NCI-H1436 treated with DMSO at 0.1 percent for 48 hours (cell line): ENCODE results near the gene CEP20.
"Not testable (repeated sequence)": the region's sequence is repeated elsewhere in the genome, so short reads cannot be mapped to it uniquely, and the experiment has no call there.

Source experiments
- DNase-seq: peaks from one replicate; lab custom pipeline; 2025; lab: John Stamatoyannopoulos, UW

Gene CEP20, protein sequence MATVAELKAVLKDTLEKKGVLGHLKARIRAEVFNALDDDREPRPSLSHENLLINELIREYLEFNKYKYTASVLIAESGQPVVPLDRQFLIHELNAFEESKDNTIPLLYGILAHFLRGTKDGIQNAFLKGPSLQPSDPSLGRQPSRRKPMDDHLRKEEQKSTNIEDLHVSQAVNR

DNA sequence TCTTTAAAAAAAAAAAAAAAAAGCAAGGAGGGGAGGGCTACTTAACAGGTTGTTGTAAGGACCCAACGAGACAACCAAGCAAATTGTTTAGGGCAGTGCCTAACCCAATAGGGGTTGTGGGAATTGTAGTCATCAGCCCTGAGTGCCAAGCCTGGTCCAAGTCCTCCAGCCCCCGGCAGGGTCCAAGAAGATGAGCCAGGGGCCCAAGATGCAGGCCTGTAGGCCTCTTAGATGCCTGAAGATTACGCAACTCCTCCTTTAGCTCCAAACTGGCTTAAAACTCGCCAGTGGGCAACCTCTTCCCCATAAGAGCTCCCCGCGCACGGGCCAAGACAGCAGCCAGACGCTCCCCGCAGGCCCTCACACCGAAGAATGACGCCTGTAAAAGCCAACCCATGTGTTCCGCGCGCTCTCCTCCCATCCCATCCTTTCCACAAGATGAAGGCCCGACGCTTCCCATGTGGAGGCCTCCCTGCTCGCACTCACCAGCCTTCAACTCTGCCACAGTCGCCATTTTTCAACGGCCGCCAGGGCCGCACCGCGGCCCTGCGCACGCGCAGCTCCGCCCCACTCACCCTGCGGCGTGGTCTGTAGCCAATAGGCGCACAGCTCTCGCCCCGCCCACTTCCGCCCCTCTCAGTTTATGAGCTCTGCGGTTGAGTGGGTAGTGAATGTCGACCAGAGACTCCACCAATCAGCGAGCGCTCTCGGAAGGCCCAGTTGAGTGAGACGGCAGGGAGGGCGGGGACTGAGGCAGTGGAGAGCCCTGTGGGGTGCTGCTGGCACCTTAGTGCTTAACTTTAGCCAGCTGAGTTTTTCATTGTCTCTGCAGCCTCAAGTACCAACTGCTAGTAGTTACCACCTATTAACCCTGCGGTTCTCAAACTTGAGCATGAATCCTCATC is at the start of gene CEP20:
TSS of gene CEP20 (minus strand) at position 532 of the 905 bp plus-strand sequence. CDS start at position 514, 18 bp downstream.
- peak; percentile 92 for DNase-seq

DNA sequence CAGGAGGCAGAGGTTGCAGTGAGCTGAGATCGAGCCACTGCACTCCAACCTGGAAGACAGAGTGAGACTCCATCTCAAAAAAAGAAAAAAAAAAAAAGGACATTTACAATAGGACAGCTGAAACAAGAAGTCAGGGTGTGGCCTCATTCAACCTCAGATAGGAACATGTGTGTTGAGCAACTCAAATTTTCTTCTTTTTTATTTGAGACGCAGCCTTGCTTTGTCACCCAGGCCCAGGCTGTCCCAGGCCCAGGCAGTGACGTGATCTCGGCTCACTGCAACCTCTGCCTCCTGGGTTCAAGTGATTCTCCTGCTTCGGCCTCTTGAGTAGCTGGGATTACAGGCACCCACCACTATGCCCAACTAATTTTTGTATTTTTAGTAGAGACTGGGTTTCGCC is 48.4 kb upstream of the CEP20 start:
- DNase-seq: not testable (repeated sequence)

DNA sequence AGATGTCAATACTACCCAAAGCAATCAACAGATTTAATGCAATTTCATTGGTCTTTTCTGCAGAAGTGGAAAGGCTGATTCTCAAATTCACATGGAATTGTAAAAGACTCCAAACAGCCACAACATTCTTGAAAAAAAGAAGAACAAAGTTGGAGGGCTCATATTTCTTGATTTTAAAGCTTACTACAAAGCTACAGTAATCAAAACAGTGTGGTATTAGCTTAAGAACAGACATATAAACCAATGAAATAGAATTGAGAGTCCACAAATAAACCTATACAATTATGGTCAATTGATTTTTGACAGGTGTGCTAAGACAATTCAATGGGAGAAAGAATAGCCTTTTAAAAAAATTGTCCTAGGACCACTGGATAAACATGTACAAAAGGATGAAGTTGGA is 46.6 kb upstream of the CEP20 start:
- DNase-seq: no peak

DNA sequence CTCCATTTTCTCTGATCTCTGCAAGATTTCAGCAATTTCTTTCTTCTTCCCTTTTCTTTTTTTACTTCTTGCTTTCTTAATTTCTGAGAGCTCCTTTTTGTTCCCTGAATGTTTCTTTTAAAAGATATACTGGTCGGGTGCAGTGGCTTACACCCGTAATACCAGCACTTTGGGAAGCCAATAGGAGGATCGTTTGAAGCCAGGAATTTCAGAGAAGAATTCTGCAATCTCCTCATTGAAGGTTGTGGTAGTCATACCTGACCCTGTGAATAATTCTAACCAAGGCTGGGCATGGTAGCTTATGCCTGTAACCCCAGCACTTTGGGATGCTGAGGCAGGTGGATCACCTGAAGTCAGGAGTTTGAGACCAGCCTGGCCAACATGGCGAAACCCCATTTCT is 45.4 kb upstream of the CEP20 start:
- DNase-seq: no peak

DNA sequence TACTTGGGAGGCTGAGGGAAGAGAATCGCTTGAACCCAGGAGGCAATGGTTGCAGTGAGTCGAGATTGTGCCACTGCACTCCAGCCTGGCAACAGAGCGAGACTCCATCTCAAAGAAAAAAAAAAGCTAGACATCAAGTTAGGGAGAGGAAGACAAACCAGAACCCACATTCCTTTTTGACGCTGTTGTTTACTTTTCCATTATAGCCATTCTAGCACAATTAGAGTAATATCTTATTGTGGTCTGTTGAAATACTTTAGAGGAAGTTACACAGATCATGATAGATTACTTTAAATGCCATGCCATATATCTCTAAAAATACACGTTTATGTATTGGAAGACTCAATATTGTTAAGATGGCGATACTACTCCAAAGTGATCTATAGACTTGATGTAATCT is 44.5 kb upstream of the CEP20 start:
- no peak for DNase-seq

DNA sequence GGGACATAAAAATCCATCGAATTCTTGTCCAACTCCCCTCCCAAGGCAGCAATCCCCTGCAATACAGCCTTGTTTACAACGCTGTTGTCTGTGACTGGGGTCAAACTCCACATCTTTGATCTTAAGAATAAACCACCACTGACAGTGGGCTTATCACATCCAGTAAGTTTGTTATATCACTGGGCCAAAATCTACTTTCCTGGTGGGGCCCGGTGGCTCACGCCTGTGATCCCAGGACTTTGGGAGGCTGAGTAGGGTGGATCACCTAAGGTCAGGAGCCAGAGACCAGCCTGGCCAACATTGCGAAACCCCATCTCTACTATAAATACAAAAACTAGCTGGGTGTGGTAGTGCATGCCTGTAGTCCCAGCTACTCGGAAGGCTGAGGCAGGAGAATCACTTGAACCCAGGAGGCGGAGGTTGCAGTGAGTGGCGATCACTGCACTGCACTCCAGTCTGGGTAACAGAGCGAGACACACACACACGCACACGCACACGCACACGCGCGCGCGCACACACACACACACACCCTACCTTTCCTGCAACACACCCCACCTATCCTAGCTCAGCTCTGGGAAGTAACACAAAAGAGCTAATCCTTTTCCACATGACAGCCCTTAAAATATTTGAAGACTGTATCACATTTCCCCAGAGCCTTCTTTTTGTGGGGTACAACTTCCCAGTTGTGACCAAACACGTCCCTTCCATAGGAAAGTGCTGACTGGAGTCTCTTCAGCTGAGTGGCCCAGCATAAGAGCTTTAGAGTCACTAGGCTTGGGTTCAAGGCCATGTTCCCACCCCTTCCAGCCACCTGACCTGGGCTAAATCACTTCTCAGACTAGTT is 40.1 kb upstream of the CEP20 start:
- no peak for DNase-seq

DNA sequence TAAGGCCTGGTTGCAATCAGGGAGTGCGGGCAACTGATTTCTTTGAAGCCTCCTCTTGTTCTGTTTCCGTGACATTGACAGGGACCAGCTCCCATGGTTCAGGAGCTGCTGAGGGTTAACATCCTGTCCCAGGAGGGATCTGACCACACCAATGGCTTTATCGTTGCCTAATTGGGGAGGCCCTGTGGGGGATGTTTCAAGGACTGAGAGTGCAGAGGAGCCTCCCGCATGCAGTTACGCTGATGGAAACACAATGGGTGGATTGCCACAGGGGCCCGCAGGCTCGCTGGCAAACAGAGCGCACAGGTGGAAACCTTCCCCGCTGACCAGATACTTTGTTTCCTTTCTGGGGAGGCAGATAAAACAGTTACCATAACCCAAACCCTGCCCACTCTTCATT is 37.2 kb upstream of the CEP20 start:
- DNase-seq: no peak

DNA sequence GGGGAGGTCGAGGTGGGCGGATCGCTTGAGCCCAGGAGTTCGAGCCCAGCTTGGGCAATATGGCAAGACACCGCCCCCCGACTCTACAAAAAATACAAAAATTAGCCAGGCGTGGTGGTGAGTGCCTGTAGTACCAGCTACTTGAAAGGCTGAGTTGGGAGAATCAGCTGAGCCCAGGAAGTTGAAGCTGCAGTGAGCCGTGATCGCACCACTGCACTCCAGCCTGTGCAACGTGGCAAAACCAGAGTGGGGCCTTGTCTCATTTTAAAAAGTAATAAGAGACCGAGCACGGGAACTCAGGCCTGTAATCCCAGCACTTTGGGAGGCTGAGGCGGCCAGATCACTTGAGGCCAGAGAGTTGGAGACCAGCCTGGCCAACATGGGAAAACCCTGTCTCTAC is 36.6 kb upstream of the CEP20 start:
- no peak for DNase-seq

DNA sequence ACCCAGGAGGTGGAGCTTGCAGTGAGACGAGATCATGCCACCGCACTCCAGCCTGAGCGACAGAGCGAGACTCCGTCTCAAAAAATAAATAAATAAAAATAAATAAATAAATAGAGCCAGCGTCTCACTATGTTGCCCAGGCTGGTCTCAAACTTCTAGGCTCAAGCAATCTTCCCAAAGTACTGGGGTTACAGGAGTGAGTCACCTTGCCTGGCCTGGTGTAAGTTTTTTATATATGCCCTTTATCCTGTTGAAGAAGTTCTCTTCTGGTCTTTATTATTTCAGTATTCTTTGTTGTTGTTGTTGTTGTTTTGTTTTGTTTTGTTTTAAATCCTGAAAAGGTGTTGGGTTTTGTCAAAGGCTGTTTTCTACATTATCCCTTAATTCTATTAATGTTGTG is 30.9 kb upstream of the CEP20 start:
- no peak for DNase-seq

DNA sequence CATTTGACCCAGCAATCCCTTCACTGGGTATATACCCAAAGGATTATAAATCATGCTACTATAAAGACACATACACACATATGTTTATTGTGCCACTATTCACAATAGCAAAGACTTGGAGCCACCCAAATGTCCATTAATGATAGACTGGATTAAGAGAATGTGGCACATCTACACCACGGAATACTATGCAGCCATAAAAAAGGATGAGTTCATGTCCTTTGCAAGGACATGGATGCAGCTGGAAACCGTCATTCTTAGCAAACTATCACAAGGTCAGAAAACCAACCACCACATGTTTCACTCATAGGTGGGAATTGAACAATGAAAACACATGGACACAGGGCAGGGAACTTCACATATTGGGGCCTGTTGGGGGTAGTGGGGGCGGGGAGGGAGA is 29.9 kb upstream of the CEP20 start:
- DNase-seq: not testable (repeated sequence)

DNA sequence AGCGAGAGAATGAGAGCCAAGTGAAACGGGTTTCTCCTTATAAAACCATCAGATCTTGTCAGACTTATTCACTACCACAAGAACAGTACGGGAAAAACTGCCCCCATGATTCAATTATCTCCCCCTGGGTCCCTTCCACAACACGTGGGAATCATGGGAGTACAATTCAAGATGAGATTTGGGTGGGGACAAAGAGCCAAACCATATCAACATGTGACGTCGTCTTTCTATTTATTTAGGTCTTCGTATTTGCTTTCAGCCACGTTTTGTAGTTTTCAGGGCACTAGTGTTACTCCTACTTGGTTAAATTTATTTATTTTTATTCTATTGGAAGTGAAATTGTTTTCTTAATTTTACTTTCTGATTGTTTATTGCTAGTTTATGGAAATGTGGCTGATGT is 27.9 kb upstream of the CEP20 start:
- no peak for DNase-seq

DNA sequence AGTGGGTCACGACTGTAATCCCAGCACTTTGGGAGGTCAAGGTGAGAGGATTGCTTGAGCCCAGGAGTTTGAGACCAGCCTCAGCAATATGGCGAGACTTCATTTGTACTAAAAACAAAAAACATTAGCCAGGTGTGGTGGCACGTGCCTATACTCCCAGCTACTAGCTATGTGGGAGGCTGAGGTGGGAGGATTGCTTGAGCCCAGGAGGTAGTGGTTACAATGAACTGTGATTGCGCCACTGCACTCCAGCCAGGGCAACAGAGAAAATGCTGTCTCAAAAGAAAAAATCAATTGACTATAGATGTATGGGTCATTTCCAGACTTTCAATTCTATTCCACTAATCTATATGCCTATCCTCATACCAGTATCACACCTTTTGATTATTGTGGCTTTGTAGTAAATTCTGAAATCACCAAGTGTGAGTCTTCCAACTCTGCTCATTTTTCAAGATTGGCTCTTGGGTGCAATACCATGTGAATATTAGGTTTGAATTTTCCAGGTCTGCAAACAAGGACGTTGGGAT is 27.2 kb upstream of the CEP20 start:
- DNase-seq: no peak

DNA sequence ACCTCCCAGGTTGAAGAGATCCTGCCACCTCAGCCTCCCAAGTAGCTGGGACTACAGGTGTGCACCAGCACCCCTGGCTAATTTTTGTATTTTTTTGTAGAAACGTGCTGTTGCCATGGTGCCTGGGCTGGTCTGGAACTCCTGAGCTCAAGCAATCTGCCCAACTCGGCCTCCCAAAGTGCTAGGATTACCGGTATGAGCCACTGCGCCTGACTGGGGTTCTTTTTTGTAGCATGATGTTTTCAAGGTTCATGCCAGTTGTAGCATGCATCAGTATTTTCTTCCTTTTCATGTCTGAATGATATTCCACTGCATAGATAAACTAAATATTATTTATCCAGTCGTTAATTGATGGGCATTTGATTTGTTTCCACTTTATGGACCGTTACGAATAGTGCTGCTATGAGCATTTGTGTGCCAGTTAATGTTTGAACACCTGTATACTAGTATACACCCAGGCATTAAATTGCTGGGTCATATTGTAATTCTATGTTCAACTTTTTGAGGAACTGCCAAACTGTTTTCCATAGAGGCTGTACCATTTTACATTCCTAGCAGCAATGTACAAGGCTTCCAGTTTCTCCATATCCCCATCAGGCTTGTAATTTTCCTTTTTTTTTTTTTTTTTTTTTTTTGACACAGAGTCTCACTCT is 24.8 kb upstream of the CEP20 start:
- DNase-seq: no peak

DNA sequence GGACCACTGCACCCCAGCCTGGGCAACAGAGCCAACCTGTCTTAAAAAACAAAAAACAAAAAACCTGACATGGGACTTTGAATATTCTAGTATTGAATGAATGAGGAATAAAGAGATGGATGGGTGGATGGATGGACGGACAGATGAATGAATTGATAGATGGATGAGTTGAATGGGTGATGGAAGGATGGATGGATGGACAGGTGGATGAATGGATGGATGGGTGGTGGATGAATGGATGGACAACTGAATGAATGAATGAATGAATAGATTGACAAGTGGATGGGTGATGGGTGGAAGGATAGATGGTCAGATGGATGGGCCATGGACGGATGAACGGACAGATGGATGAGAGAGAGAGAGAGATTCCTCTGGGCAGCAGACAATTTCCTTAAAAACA is 22.8 kb upstream of the CEP20 start:
- DNase-seq: no peak

DNA sequence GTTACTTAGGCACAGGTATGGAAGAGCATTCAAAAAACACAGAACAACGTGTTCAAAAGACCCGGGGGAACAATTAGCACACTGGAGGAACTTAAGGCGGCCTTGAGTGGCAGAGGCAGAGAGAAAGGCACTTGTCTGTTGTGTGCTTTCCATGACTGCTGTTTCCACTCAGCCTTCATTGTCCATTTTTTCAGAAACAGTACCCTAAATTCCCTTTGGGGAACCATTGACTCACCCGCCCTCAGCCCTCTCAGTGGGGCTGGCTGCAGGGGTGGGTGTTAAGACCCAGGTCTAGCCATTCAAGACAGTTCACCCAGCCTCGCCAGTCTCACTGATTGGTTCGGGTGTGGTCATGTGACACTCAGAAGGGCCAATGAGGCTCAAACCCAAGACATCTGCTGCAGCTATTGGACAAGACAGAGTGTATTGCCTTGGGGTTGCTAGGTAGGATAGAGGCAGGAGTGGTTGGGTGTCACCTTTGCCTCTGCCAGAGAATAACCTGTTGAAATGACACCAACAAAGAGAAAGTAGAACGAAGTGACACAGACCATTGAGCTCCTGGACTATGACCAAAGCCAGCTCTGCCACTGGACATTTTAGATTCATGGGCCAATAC is 19.6 kb upstream of the CEP20 start:
- peak; percentile 84 for DNase-seq

DNA sequence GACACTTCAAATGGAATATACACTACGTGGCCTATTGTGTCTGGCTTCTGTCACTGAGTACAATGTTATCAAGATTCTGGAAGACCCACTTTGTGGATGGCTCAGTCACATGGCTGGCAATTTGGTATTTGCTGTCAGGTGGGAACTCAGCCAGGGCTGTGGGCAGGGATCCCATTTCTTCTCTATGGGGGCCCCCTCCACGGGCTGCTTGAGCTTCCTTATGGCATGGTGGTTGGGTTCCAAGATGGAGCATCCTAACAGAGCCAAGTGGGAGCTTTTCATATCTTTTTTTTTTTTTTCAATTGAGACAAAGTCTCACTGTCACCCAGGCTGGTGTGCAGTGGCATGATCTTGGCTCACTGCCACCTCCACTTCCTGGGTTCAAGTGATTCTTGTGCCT is 18.0 kb upstream of the CEP20 start:
- DNase-seq: no peak

DNA sequence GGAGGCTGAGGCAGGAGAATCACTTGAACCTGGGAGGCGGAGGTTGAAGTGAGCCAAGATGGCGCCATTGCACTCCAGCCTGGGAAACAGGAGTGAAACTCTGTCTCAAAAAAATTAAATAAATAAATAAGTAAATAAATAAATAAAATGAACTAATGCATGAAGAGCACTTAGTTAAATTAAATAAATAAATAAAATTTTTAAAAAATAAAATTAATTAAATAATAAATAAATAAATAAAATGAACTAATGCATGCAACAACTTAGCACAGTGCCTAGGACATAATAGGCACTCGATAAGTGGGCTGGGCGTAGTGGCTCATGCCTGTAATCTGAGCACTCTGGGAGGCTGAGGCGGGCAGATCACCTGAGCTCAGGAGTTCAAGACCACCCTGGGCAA is 15.6 kb upstream of the CEP20 start:
- no peak for DNase-seq

DNA sequence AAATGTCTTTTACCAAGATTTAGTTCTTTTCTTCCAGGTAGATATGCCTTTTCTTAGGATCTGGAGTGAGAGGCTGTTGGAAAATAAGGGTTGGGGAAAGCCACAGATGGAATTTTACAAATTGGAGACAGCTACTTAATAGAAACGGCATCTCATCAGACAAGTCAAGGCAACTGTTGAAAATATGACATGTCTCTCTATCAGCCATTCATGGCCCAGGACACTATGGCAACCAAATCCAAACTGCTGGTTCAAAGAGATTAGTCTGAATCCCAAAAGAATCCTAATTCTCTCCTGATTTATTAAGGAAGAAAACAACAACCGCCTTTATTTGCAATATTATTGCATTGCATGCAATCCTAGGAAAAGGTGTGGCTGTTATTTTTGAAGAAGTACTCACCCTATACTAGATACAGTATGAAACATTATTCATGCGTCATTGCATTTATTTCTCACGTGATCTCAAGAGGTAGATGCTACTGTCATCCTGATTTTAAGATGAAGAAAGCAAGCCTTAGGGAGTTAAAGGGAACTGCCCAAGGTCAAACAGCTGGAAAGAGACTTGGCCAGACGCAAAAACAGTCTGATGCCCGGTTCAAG is 12.6 kb upstream of the CEP20 start:
- DNase-seq: no peak

DNA sequence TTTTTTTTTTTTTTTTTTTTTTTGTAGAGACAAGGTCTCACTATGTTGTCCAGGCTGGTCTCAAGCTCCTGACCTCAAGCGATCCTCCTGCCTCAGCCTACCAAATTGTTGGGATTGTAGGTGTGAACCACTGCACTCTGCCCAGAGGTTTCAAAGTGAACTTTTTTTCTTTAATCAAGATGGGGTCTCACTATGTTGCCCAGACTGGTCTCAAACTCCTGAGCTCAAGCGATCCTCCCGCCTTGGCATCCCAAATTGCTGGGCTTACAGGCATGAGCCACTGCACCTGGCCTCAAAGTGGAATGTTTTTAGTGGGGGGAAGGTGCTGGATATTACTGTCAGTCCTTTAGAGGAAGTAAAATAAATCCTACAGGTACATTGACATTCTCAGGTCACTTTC is 12.0 kb upstream of the CEP20 start:
- no peak for DNase-seq

DNA sequence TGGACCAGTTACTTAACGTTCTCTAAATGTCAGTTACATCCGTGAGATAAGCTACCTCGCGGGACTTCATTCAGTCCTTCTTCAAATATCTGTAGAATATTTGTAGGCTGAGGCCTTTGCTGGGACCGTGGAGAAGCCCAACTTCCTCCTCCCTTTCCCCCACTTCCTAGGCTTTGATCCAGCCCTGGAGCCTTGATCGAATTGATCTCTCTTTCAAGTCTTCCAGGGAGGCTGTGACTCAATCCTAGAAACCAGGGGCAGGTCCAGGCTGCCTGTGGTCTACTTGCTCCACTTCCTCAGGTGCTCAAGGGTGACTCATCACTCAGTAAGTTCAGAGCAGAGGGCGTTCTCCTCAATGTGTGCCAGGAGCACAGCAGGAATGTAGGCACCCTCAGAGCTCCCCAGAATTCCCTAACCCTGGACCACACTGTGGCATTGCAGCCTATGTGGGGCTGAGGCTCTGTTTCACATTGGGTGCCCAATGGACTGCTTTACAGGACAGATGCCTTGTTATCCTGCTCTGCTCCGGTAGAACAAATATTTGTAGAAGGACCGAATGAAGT is 11.2 kb upstream of the CEP20 start:
- DNase-seq: no peak

DNA sequence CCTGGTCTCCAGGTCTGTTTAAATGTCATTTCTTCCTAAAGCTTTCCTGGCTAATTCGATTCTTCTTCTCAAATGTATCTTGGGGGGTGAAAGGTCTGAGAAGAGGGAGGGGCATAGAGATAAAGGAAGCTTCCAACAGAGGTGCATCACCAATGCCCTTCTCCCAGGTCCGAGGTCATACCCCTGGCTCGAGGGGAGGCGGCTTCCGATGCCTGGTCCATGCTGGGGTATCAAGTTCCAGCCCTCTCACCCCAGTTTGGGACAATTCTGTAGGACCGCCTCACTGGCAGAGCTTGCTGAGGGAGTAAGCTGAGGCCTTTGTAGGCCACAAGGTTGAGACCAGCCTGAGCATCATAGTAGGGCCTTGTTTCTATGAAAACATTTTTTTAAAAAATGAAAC is 10.3 kb upstream of the CEP20 start:
- DNase-seq: no peak
